ENCODE measurements around the gene ITPRIPL2. TPM values are rescaled to one million over a fixed set of nuclear protein-coding genes. Genes with fewer than 3 reads are reported as not detected.

ITPRIPL2 gene
- total and polyA plus RNA-seq, 2 of the 4 experiments (the other 2 are of a cell fraction), result 9.2 to 11.1 TPM

GRCh38 chr16:19166500-19166899 is 52.7 kb downstream of the ITPRIPL2 start:
- ChIA-PET CTCF (no interaction called here), POLR2A (ENCODE audit: unreplicated experiment) (no interaction called here)
- H3K56ac ChIP-seq (ENCODE audit: extremely low read depth, insufficient read depth, low read length), result no peak overlapping the region
- intact Hi-C loops (cut with micrococcal nuclease), result loop anchor here (5.0 kb wide), 1 partner anchor 336 kb away; no protein-coding TSS in a partner anchor
- peaks cover 2% of the 10 kb centered on the region for H3K4me1 ChIP-seq (ENCODE audit: control insufficient read depth, insufficient read depth, low read length)
- no peak overlapping the region for H2AK9ac ChIP-seq (replicated peaks; ENCODE audit: low read depth, low read length, poor library complexity)
- H2BK20ac ChIP-seq (ENCODE audit: low read depth, low read length), result no peak overlapping the region
- H2BK120ac ChIP-seq (ENCODE audit: low read depth, low read length), result no peak overlapping the region
- H2AK5ac ChIP-seq (ENCODE audit: low read depth, low read length), result no peak overlapping the region
- H3K4me2 ChIP-seq (ENCODE audit: low read depth, low read length), result no peak overlapping the region
- H3K4ac ChIP-seq (ENCODE audit: low read depth, low read length), result no peak overlapping the region
- TF ChIP-seq RCOR1 (IDR thresholded peaks at IDR 0.05; ENCODE audit: insufficient replicate concordance, low read length) (no peak), CTCF (conservative IDR thresholded peaks at IDR 0.05; ENCODE audit: low read depth, low read length) (no peak), BHLHE40 (IDR thresholded peaks at IDR 0.05; ENCODE audit: low read depth, low read length) (no peak), USF2 (IDR thresholded peaks at IDR 0.05; ENCODE audit: low read depth, low read length) (no peak), MAZ (IDR thresholded peaks at IDR 0.05; ENCODE audit: borderline replicate concordance, low read depth, low read length) (no peak), CEBPB (IDR thresholded peaks at IDR 0.05; ENCODE audit: low read depth, low read length) (no peak), NFE2L2 (IDR thresholded peaks at IDR 0.05; ENCODE audit: low read depth, low read length) (no peak), RFX5 (IDR thresholded peaks at IDR 0.05; ENCODE audit: low read depth, low read length) (no peak), MXI1 (IDR thresholded peaks at IDR 0.05; ENCODE audit: borderline replicate concordance, low read depth, low read length) (no peak), RAD21 (IDR thresholded peaks at IDR 0.05; ENCODE audit: low read length) (no peak), FOS (IDR thresholded peaks at IDR 0.05; ENCODE audit: low read depth, low read length) (no peak)
- no peaks in the 10 kb centered on the region for H4K20me1 ChIP-seq (ENCODE audit: insufficient read depth, low read length)
- no TSS peak for BruUV-seq (replicated peaks)
- no peaks in the 10 kb centered on the region for H3K36me3 ChIP-seq (ENCODE audit: control insufficient read depth, insufficient read depth, low read length)
- no peak overlapping the region for H4K5ac ChIP-seq (ENCODE audit: low read depth, low read length)
- DNase-seq (no peak), ATAC-seq (ENCODE audit: low read depth) (no peak)
- H3K9me3 ChIP-seq (ENCODE audit: control insufficient read depth, insufficient read depth, low read length), result no peaks in the 10 kb centered on the region; the same call in 1 of the 2 replicates
- H3K9me1 ChIP-seq (ENCODE audit: insufficient read depth, low read length), result no peaks in the 10 kb centered on the region
- no peak overlapping the region for H4K91ac ChIP-seq (ENCODE audit: insufficient read depth, low read depth, low read length)
- H3K4me3 ChIP-seq (ENCODE audit: insufficient read depth, low read depth, low read length), result no peak overlapping the region
- H2BK5ac ChIP-seq (ENCODE audit: low read depth, low read length, poor library complexity, severe bottlenecking), result no peak overlapping the region
- no peak overlapping the region for H3K14ac ChIP-seq (replicated peaks; ENCODE audit: low read depth, low read length)
- no peak overlapping the region for H4K8ac ChIP-seq (ENCODE audit: low read depth in 2 of 2, low read length in 2 of 2)
- dilution Hi-C loops (cut with HindIII; ENCODE audit: low sequenced_read_pairs, unreplicated experiment), result no loop called here
- in situ Hi-C loops (cut with MboI; ENCODE audit: low sequenced_read_pairs), result no loop called here
- no CpG with 5 or more reads among the region's 2 CpGs for WGBS, 2 experiments (ENCODE audit: extremely low coverage in 2 of 2, insufficient read length in 1 of 2)
- no peaks in the 10 kb centered on the region for H3K79me1 ChIP-seq (ENCODE audit: low read depth in 1 of 2, low read length in 2 of 2)
- no peak overlapping the region for H2AFZ ChIP-seq (replicated peaks; ENCODE audit: low read length, poor library complexity)
- H3K9ac ChIP-seq (ENCODE audit: low read depth, low read length), result no peak overlapping the region
- H3K27ac ChIP-seq (ENCODE audit: insufficient read depth, low read length), result no peak overlapping the region
- no peak overlapping the region for H3K23ac ChIP-seq (ENCODE audit: low read depth, low read length)
- peaks cover 31% of the 10 kb centered on the region for H3K27me3 ChIP-seq (ENCODE audit: control insufficient read depth, insufficient read depth, low read length)
- H3K18ac ChIP-seq (ENCODE audit: low read depth, low read length), result no peak overlapping the region
- no peak overlapping the region for H2BK15ac ChIP-seq (ENCODE audit: low read depth, low read length)
